Pancreas (tissue), 10 donors: Measurements from ENCODE around the gene CPTP. TPM values are rescaled to one million over a fixed set of nuclear protein-coding genes. Genes with fewer than 3 reads are reported as not detected.

Source experiments
- ATAC-seq, 4 donors: fragments of 200-7000 bp; cut with Tn5 transposase; one replicate each; pipeline versions ENCODE4 v1.8.0 to v1.9.1; 2020; ENCODE audit warnings: mild to moderate bottlenecking in 4 of 4, moderate library complexity in 4 of 4
- DNase-seq, 6 donors: peaks; one replicate each; pipeline ENCODE4 v3.0.0-alpha.2; 2020
- FAIRE-seq: peaks from 2 replicates; lab custom pipeline; 2012; peaks lifted over from hg19 to GRCh38; lab: Jason Lieb, UNC
- H3K27ac ChIP-seq, 4 donors: fragments of 200-600 bp; sonication (generic); 1 replicate in 3 of 4; 2 replicates in 1 of 4; pipeline versions ENCODE4 v1.5.0 to v1.8.0; 2020
- H3K27me3 ChIP-seq, 4 donors: fragments of 200-600 bp; one replicate each; pipeline ENCODE4 v1.8.0; 2021
- H3K36me3 ChIP-seq, 3 donors: fragments of 200-600 bp; sonication (generic) in 1 of 3; one replicate each; pipeline versions ENCODE4 v1.5.0 to v1.8.0; 2020 to 2021
- H3K4me1 ChIP-seq, 3 donors: fragments of 200-600 bp; one replicate each; pipeline ENCODE4 v1.8.0; 2021
- H3K4me3 ChIP-seq, 4 donors: fragments of 200-600 bp; sonication (generic) in 2 of 4; one replicate each; pipeline versions ENCODE4 v1.5.0 to v1.8.0; 2020 to 2021
- H3K9me3 ChIP-seq, 4 donors: fragments of 200-600 bp; one replicate each; pipeline ENCODE4 v1.8.0; 2021
- CTCF ChIP-seq, 4 donors: fragments of 200-600 bp; sonication (generic) in 3 of 4; IDR thresholded peaks; one replicate each; pipeline versions ENCODE4 v1.5.0 to v1.8.0; 2021; ENCODE audit warnings: antibody characterized with exemption in 4 of 4
- WGBS, 2 donors: extraction: QIAGEN DNeasy Blood & Tissue Kit; methylation state at CpG; one replicate each; pipeline ENCODE4 v1.1.7; 2013; 5-methylcytosine and 5-hydroxymethylcytosine counted together
- intact Hi-C, 3 donors: fragments of 100-400 bp; cut with DNase I; formaldehyde crosslinking; loops; one replicate each; pipeline versions ENCODE4 v1.11.1 to v1.14.2; 2022
- microRNA-seq, 2 donors: library from miRNA; unstranded; fragments of <30 nt; microRNA quantifications; one replicate each; pipeline versions ENCODE4 to v1.1.0, GENCODE V29; 2019 to 2020
- polyA plus RNA-seq, 2 donors: library from polyadenylated mRNA; stranded (reverse); fragments of 200-250 nt; gene quantifications; one replicate each; pipeline ENCODE4 v1.2.3, GENCODE V29; 2013
- total RNA-seq, 6 donors: library from RNA; stranded (reverse); fragmentation: NEBNext Ultra II Directional in 4 of 6; extraction: Animal tissue kit (Norgen Biotek cat#: 25700) in 4 of 6; gene quantifications; one replicate each; pipeline versions ENCODE4 v1.2.1 to v1.2.4, GENCODE V29; 2021 to 2023
- donor health status: healthy with polysubstance abuse.
- donor health status: DM: no; HTN: no; CAD: no; lungs with moderate emphysema.
- donor health status: DM: no; HTN: no; CAD: no.
- donor health status: control.
- donor health status: control.
- donor health status: Bipolar disorder and iron deficiency.
- donor health status: DM: yes; HTN: yes; CAD: no.
- donor health status: DM: no; HTN: no; CAD: no.
- donor health status: DM: no; HTN: no; CAD: no.
- donor health status: DM: yes; HTN: yes; CAD: no.

The CPTP gene
- total and polyA plus RNA-seq, 8 donors, result 8.0 to 22.0 (median 11.2) TPM

GRCh38 chr1:1374589-1374928, 50.0 kb downstream of the CPTP start:
- no peaks in the 10 kb centered on the region for H3K9me3 ChIP-seq
- no peak for FAIRE-seq
- peaks cover 6 to 26% (median 13%) of the 10 kb centered on the region in 3 donors for H3K4me1 ChIP-seq
- ATAC-seq, result peak in 1 of 4 donors; percentile 1
- TF ChIP-seq CTCF (IDR thresholded peaks at IDR 0.05), result no peak
- peak overlapping the region; percentile 95 to 100 (median 96) for H3K4me3 ChIP-seq
- WGBS, 2 donors, result 0% methylated on average over 13 to 24 of the region's 24 CpGs
- no peaks in the 10 kb centered on the region for H3K36me3 ChIP-seq
- intact Hi-C loops, result no loop called here
- peak in 3 of 6 donors; percentile 32 to 84 (median 66) for DNase-seq
- H3K27ac ChIP-seq, result peak overlapping the region; percentile 87 to 93 (median 92)
- H3K27me3 ChIP-seq, result no peaks in the 10 kb centered on the region

- ATAC-seq (peak; percentile 90 to 96 (median 92)), DNase-seq (peak; percentile 96 to 99 (median 99)), FAIRE-seq (peak; percentile 98)
- WGBS, 2 donors, result 1% methylated on average over 82 to 85 of the region's 85 CpGs
- peaks cover 6 to 26% (median 13%) of the 10 kb centered on the region in 3 donors for H3K4me1 ChIP-seq
- no peaks in the 10 kb centered on the region for H3K27me3 ChIP-seq
- H3K36me3 ChIP-seq, result no peaks in the 10 kb centered on the region
- intact Hi-C loops, result no loop called here
- H3K4me3 ChIP-seq, result peak within 1 kb of the TSS; percentile 95 to 100 (median 96)
- H3K9me3 ChIP-seq, result no peaks in the 10 kb centered on the region
- TF ChIP-seq CTCF (IDR thresholded peaks at IDR 0.05), result peak in 1 of 4 donors; percentile 20
- peak within 1 kb of the TSS; percentile 87 to 93 (median 92) for H3K27ac ChIP-seq
Measured at GRCh38 chr1:1374929-1375662, 50.5 kb downstream of the CPTP start, which contains the start of gene AURKAIP1. TSS of gene AURKAIP1 (minus strand) at chr1:1375207. CDS start at chr1:1374756, 451 bp downstream.

- H3K27ac ChIP-seq, result no peak overlapping the region
- no peak overlapping the region for H3K4me3 ChIP-seq
- ATAC-seq, result no peak
- TF ChIP-seq CTCF (IDR thresholded peaks at IDR 0.05), result no peak
- no peaks in the 10 kb centered on the region for H3K36me3 ChIP-seq
- peaks cover 6 to 24% (median 13%) of the 10 kb centered on the region in 3 donors for H3K4me1 ChIP-seq
- H3K9me3 ChIP-seq, result no peaks in the 10 kb centered on the region
- intact Hi-C loops, result no loop called here
- 82 to 84% methylated on average over 10 of the region's 10 CpGs for WGBS, 2 donors
- peak in 2 of 6 donors; percentile 37 to 57 for DNase-seq
- no peaks in the 10 kb centered on the region for H3K27me3 ChIP-seq
- FAIRE-seq, result no peak
Measured at GRCh38 chr1:1376551-1377226, 52.1 kb downstream of the CPTP start.

GRCh38 chr1:1377540-1378205, 53.1 kb downstream of the CPTP start:
- H3K36me3 ChIP-seq, result no peaks in the 10 kb centered on the region
- no peak for FAIRE-seq
- no peak for TF ChIP-seq CTCF (IDR thresholded peaks at IDR 0.05)
- intact Hi-C loops, result no loop called here
- no peaks in the 10 kb centered on the region for H3K27me3 ChIP-seq
- no peaks in the 10 kb centered on the region for H3K9me3 ChIP-seq
- WGBS, 2 donors, result 93 to 96% methylated on average over 16 of the region's 16 CpGs
- DNase-seq, result no peak
- no peak overlapping the region for H3K4me3 ChIP-seq
- H3K4me1 ChIP-seq, result peaks cover 6 to 16% (median 8%) of the 10 kb centered on the region in 3 donors
- no peak for ATAC-seq
- no peak overlapping the region for H3K27ac ChIP-seq

Small RNA genes lying within 50 kb of the gene (microRNA-seq; reads per million reads assigned to microRNA genes)
- 0.29 to 1.2 reads per million in 2 donors for gene MIR6726
- gene MIR6727, result 0 to 0.39 reads per million in 2 donors
- gene MIR6808, result 0 reads per million in 2 donors

Other genes with a start within 250 kb of the CPTP start
- 1 to 10 TPM; 3.0 to 6.7 (median 4.0) TPM for gene C1orf159, start 208.7 kb upstream of the CPTP start, total RNA-seq
- 10 to 100 TPM; 20.9 to 30.7 TPM for gene C1orf159, start 208.7 kb upstream of the CPTP start, polyA plus RNA-seq
- under 1 TPM in 5 of 6 donors, not detected in 1; 0.20 to 0.51 (median 0.38) TPM for gene TTLL10, start 150.9 kb upstream of the CPTP start, total RNA-seq
- gene TTLL10, start 150.9 kb upstream of the CPTP start, polyA plus RNA-seq, result 1 to 10 TPM; 1.0 to 1.6 TPM
- under 1 TPM in 3 of 6 donors, not detected in 3; 0.32 to 0.34 (median 0.34) TPM for gene TNFRSF18, start 118.2 kb upstream of the CPTP start, total RNA-seq
- 1 to 10 TPM; 1.1 to 1.2 TPM for gene TNFRSF18, start 118.2 kb upstream of the CPTP start, polyA plus RNA-seq
- gene TNFRSF4, start 110.6 kb upstream of the CPTP start, total RNA-seq, result 1 to 10 TPM in 3 of 6 donors, under 1 TPM in 3; 0.26 to 1.6 (median 0.86) TPM
- 1 to 10 TPM; 2.8 to 5.0 TPM for gene TNFRSF4, start 110.6 kb upstream of the CPTP start, polyA plus RNA-seq
- 10 to 100 TPM; 68.3 to 99.4 (median 74.2) TPM for gene SDF4, start 92.8 kb upstream of the CPTP start, total RNA-seq
- gene SDF4, start 92.8 kb upstream of the CPTP start, polyA plus RNA-seq, result 10 to 100 TPM; 74.0 to 96.6 TPM
- gene B3GALT6, start 92.6 kb upstream of the CPTP start, total RNA-seq, result 10 to 100 TPM in 3 of 6 donors, 1 to 10 TPM in 3; 6.2 to 13.4 (median 9.0) TPM
- gene B3GALT6, start 92.6 kb upstream of the CPTP start, polyA plus RNA-seq, result 1 to 10 TPM; 8.7 to 8.9 TPM
- 1 to 10 TPM in 3 of 6 donors, under 1 TPM in 3; 0.43 to 1.7 (median 0.93) TPM for gene C1QTNF12, start 78.1 kb upstream of the CPTP start, total RNA-seq
- gene C1QTNF12, start 78.1 kb upstream of the CPTP start, polyA plus RNA-seq, result 1 to 10 TPM; 2.5 to 4.8 TPM
- 10 to 100 TPM; 20.8 to 30.4 (median 22.3) TPM for gene UBE2J2, start 50.9 kb upstream of the CPTP start, total RNA-seq
- 10 to 100 TPM; 34.1 to 44.5 TPM for gene UBE2J2, start 50.9 kb upstream of the CPTP start, polyA plus RNA-seq
- gene SCNN1D, start 44.4 kb upstream of the CPTP start, total RNA-seq, result 1 to 10 TPM in 5 of 6 donors, under 1 TPM in 1; 0.66 to 6.1 (median 1.6) TPM
- 10 to 100 TPM; 20.6 to 22.0 TPM for gene SCNN1D, start 44.4 kb upstream of the CPTP start, polyA plus RNA-seq
- 10 to 100 TPM; 15.2 to 31.4 (median 18.7) TPM for gene ACAP3, start 16.9 kb upstream of the CPTP start, total RNA-seq
- gene ACAP3, start 16.9 kb upstream of the CPTP start, polyA plus RNA-seq, result 100 to 1,000 TPM in 1 of 2 donors, 10 to 100 TPM in 1; 76.0 to 133 TPM
- 10 to 100 TPM in 2 of 6 donors, 1 to 10 TPM in 4; 7.5 to 11.3 (median 9.7) TPM for gene PUSL1, start 16.2 kb upstream of the CPTP start, total RNA-seq
- 10 to 100 TPM; 14.6 to 23.2 TPM for gene PUSL1, start 16.2 kb upstream of the CPTP start, polyA plus RNA-seq
- 10 to 100 TPM; 33.4 to 60.5 (median 56.8) TPM for gene INTS11, start 142 bp upstream of the CPTP start, total RNA-seq
- gene INTS11, start 142 bp upstream of the CPTP start, polyA plus RNA-seq, result 100 to 1,000 TPM; 268 to 311 TPM
- gene TAS1R3, start 6.5 kb downstream of the CPTP start, total RNA-seq, result under 1 TPM; 0.04 to 0.41 (median 0.08) TPM
- under 1 TPM; 0.21 to 0.34 TPM for gene TAS1R3, start 6.5 kb downstream of the CPTP start, polyA plus RNA-seq
- gene DVL1, start 24.6 kb downstream of the CPTP start, total RNA-seq, result 10 to 100 TPM; 30.6 to 54.0 (median 48.3) TPM
- 100 to 1,000 TPM in 1 of 2 donors, 10 to 100 TPM in 1; 80.5 to 103 TPM for gene DVL1, start 24.6 kb downstream of the CPTP start, polyA plus RNA-seq
- 10 to 100 TPM in 3 of 6 donors, 1 to 10 TPM in 3; 1.6 to 35.8 (median 7.6) TPM for gene MXRA8, start 33.8 kb downstream of the CPTP start, total RNA-seq
- gene MXRA8, start 33.8 kb downstream of the CPTP start, polyA plus RNA-seq, result 10 to 100 TPM; 16.8 to 17.6 TPM
- 10 to 100 TPM; 52.8 to 83.8 (median 57.7) TPM for gene AURKAIP1, start 50.4 kb downstream of the CPTP start, total RNA-seq
- gene AURKAIP1, start 50.4 kb downstream of the CPTP start, polyA plus RNA-seq, result 100 to 1,000 TPM; 150 to 161 TPM
- gene CCNL2, start 74.5 kb downstream of the CPTP start, total RNA-seq, result 100 to 1,000 TPM in 1 of 6 donors, 10 to 100 TPM in 5; 49.2 to 124 (median 77.1) TPM
- 100 to 1,000 TPM; 270 to 409 TPM for gene CCNL2, start 74.5 kb downstream of the CPTP start, polyA plus RNA-seq
- 10 to 100 TPM; 42.1 to 71.8 (median 49.1) TPM for gene MRPL20, start 82.5 kb downstream of the CPTP start, total RNA-seq
- 100 to 1,000 TPM in 1 of 2 donors, 10 to 100 TPM in 1; 69.0 to 121 TPM for gene MRPL20, start 82.5 kb downstream of the CPTP start, polyA plus RNA-seq
- 10 to 100 TPM in 3 of 6 donors, 1 to 10 TPM in 3; 2.3 to 16.1 (median 10.7) TPM for gene ANKRD65, start 96.5 kb downstream of the CPTP start, total RNA-seq
- 10 to 100 TPM; 22.1 to 41.8 TPM for gene ANKRD65, start 96.5 kb downstream of the CPTP start, polyA plus RNA-seq
- 100 to 1,000 TPM in 2 of 6 donors, 10 to 100 TPM in 4; 25.4 to 138 (median 52.9) TPM for gene VWA1, start 110.9 kb downstream of the CPTP start, total RNA-seq
- 10 to 100 TPM; 53.3 to 58.7 TPM for gene VWA1, start 110.9 kb downstream of the CPTP start, polyA plus RNA-seq
- gene ATAD3C, start 124.9 kb downstream of the CPTP start, total RNA-seq, result 1 to 10 TPM; 2.4 to 9.5 (median 5.8) TPM
- 10 to 100 TPM; 11.4 to 22.0 TPM for gene ATAD3C, start 124.9 kb downstream of the CPTP start, polyA plus RNA-seq
- gene ATAD3B, start 147.0 kb downstream of the CPTP start, total RNA-seq, result 10 to 100 TPM in 4 of 6 donors, 1 to 10 TPM in 2; 4.4 to 14.1 (median 11.5) TPM
- 10 to 100 TPM; 57.2 to 78.9 TPM for gene ATAD3B, start 147.0 kb downstream of the CPTP start, polyA plus RNA-seq
- 10 to 100 TPM in 5 of 6 donors, 1 to 10 TPM in 1; 8.0 to 18.0 (median 14.8) TPM for gene ATAD3A, start 187.4 kb downstream of the CPTP start, total RNA-seq
- gene ATAD3A, start 187.4 kb downstream of the CPTP start, polyA plus RNA-seq, result 10 to 100 TPM; 22.5 to 33.8 TPM
- gene TMEM240, start 215.8 kb downstream of the CPTP start, total RNA-seq, result 1 to 10 TPM in 1 of 6 donors, under 1 TPM in 4, not detected in 1; 0.22 to 1.0 (median 0.49) TPM
- 1 to 10 TPM; 2.5 to 3.6 TPM for gene TMEM240, start 215.8 kb downstream of the CPTP start, polyA plus RNA-seq